Effector memory CD8-positive, alpha-beta T cell (primary cell): ENCODE measurements around the gene VGLL3.

Experiments used
- ATAC-seq: fragments of 150-1000 bp; cut with Tn5 transposase; replicated peaks from 2 replicates; pipeline ENCODE4 v1.10.0; 2021; ENCODE audit warnings: mild to moderate bottlenecking, moderate library complexity
- DNase-seq, 3 experiments: peaks; one replicate each; pipeline ENCODE4 v3.0.0; 2021
- H3K27ac Mint-ChIP-seq, 2 donors: one replicate each; pipeline ENCODE4 v1.8.0; 2022; ENCODE audit warnings: mild to moderate bottlenecking in 2 of 2, mixed read lengths in 2 of 2, moderate library complexity in 2 of 2
- H3K27me3 Mint-ChIP-seq, 2 donors: one replicate each; pipeline ENCODE4 v1.8.0; 2022; ENCODE audit warnings: mixed read lengths in 2 of 2
- H3K36me3 Mint-ChIP-seq: one replicate; pipeline ENCODE4 v1.8.0; 2022; ENCODE audit warnings: mild to moderate bottlenecking, moderate library complexity, mixed read lengths; ENCODE audit not compliant: insufficient read depth
- H3K4me1 Mint-ChIP-seq, 2 donors: one replicate each; pipeline ENCODE4 v1.8.0; 2022; ENCODE audit warnings: low read depth in 2 of 2, mixed read lengths in 2 of 2
- H3K4me3 Mint-ChIP-seq, 2 donors: one replicate each; pipeline ENCODE4 v1.8.0; 2022; ENCODE audit warnings: mild to moderate bottlenecking in 2 of 2, mixed read lengths in 2 of 2, moderate library complexity in 2 of 2
- H3K9me3 Mint-ChIP-seq, 2 donors: one replicate each; pipeline ENCODE4 v1.8.0; 2022; ENCODE audit warnings: mixed read lengths in 2 of 2

The VGLL3 gene

GRCh38 chr3:86958534-86958933, 32.4 kb downstream of the VGLL3 start:
- DNase-seq (no peak), ATAC-seq (no peak)
- Mint-ChIP-seq H3K4me3 (no peak overlapping the region), H3K9me3 (peaks cover 0 to 5% of the 10 kb centered on the region in 2 donors), H3K4me1 (no peaks in the 10 kb centered on the region), H3K27ac (no peak overlapping the region), H3K36me3 (no peaks in the 10 kb centered on the region), H3K27me3 (no peaks in the 10 kb centered on the region)

- DNase-seq (no peak), ATAC-seq (no peak)
- no peaks in the 10 kb centered on the region for H3K4me1 Mint-ChIP-seq
- no peaks in the 10 kb centered on the region for H3K36me3 Mint-ChIP-seq
- peaks cover 0 to 2% of the 10 kb centered on the region in 2 donors for H3K9me3 Mint-ChIP-seq
- H3K27ac Mint-ChIP-seq, result no peak overlapping the region
- H3K27me3 Mint-ChIP-seq, result no peaks in the 10 kb centered on the region
- H3K4me3 Mint-ChIP-seq, result no peak overlapping the region
These were observed 36.2 kb downstream of the VGLL3 start for GRCh38 chr3:86954747-86955146.

- ATAC-seq, result no peak
- Mint-ChIP-seq H3K4me3 (no peak overlapping the region), H3K36me3 (no peaks in the 10 kb centered on the region), H3K9me3 (peaks cover 0 to 2% of the 10 kb centered on the region in 2 donors), H3K27me3 (no peaks in the 10 kb centered on the region), H3K27ac (no peak overlapping the region), H3K4me1 (no peaks in the 10 kb centered on the region)
- no peak for DNase-seq
These were observed 36.7 kb downstream of the VGLL3 start for GRCh38 chr3:86954226-86954625.

- Mint-ChIP-seq H3K36me3 (no peaks in the 10 kb centered on the region), H3K27me3 (no peaks in the 10 kb centered on the region), H3K4me1 (no peaks in the 10 kb centered on the region), H3K4me3 (no peak overlapping the region), H3K9me3 (peaks cover 0 to 2% of the 10 kb centered on the region in 2 donors), H3K27ac (no peak overlapping the region)
- no peak for DNase-seq
- ATAC-seq, result no peak
These were observed 39.6 kb downstream of the VGLL3 start for GRCh38 chr3:86951322-86951721.

DNA sequence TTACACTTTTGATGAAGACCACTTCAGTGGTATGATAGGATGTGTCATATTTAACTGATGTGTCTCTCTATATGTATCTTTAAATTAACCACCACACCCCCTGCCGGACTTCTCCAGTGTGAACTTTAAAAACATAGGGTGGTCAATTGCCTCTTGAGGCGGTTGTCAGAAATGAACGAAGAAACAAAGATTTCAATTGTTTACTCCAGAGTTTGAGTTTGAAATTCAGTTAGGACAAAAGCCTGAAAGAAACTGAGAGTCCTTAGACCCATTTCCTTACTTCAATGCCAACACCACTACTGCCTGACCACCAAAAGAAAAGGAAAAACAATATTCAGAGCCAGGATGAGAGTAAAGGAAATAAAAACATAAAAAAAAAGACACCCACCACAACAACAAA, 40.2 kb downstream of the VGLL3 start:
- H3K4me3 Mint-ChIP-seq, result no peak overlapping the region
- no peaks in the 10 kb centered on the region for H3K36me3 Mint-ChIP-seq
- peaks cover 0 to 2% of the 10 kb centered on the region in 2 donors for H3K9me3 Mint-ChIP-seq
- DNase-seq (no peak), ATAC-seq (no peak)
- no peak overlapping the region for H3K27ac Mint-ChIP-seq
- H3K27me3 Mint-ChIP-seq, result no peaks in the 10 kb centered on the region
- H3K4me1 Mint-ChIP-seq, result no peaks in the 10 kb centered on the region

- Mint-ChIP-seq H3K4me1 (no peaks in the 10 kb centered on the region), H3K36me3 (no peaks in the 10 kb centered on the region), H3K4me3 (no peak overlapping the region), H3K27ac (no peak overlapping the region), H3K9me3 (peaks cover 0 to 2% of the 10 kb centered on the region in 2 donors), H3K27me3 (no peaks in the 10 kb centered on the region)
- ATAC-seq (no peak), DNase-seq (no peak)
These were observed 41.1 kb downstream of the VGLL3 start for GRCh38 chr3:86949850-86950249.

DNA sequence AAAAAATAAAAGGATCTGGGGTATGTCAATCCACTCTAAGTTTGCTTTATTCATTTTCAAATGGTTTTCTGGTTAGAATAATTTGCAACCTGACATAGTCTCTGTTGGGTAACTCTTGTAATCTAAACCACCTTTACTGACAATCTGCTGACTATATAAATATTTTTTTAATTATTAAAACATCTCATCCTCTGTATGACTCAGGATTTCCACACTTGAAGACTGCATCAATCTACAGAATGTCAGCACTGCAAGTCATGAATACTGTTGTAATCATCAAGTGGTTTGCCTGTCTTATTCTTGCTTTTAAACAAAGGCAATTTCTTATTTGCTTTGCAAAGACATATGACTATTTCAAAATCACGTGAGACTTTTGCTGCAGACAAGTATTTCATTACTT, 42.1 kb downstream of the VGLL3 start:
- H3K9me3 Mint-ChIP-seq, result peaks cover 0 to 2% of the 10 kb centered on the region in 2 donors
- H3K4me3 Mint-ChIP-seq, result no peak overlapping the region
- H3K27ac Mint-ChIP-seq, result no peak overlapping the region
- DNase-seq (no peak), ATAC-seq (no peak)
- H3K27me3 Mint-ChIP-seq, result no peaks in the 10 kb centered on the region
- H3K4me1 Mint-ChIP-seq, result no peaks in the 10 kb centered on the region
- no peaks in the 10 kb centered on the region for H3K36me3 Mint-ChIP-seq

DNA sequence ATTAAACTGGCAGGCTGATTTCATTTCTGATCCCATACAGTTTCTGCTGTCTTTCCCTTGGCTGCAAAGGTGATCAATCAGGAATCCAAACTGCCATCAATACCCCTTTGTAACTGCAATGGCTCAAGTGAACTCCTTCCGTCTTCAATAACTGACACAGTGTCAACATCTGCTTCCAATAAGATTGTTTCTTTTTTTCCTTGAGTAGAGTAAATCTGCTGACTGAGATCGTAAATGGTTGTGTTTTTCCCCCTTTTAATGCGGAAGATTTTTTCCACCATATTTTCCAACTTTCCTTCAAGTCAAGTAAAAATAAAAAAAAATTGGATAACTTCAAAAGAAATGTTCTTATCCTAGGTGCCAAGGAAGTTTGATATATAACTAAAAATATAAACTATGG, 48.7 kb downstream of the VGLL3 start:
- no peak for ATAC-seq
- no peak for DNase-seq
- H3K36me3 Mint-ChIP-seq, result no peaks in the 10 kb centered on the region
- H3K9me3 Mint-ChIP-seq, result peaks cover 0 to 4% of the 10 kb centered on the region in 2 donors
- no peaks in the 10 kb centered on the region for H3K27me3 Mint-ChIP-seq
- no peak overlapping the region for H3K27ac Mint-ChIP-seq
- H3K4me1 Mint-ChIP-seq, result no peaks in the 10 kb centered on the region
- H3K4me3 Mint-ChIP-seq, result no peak overlapping the region

DNA sequence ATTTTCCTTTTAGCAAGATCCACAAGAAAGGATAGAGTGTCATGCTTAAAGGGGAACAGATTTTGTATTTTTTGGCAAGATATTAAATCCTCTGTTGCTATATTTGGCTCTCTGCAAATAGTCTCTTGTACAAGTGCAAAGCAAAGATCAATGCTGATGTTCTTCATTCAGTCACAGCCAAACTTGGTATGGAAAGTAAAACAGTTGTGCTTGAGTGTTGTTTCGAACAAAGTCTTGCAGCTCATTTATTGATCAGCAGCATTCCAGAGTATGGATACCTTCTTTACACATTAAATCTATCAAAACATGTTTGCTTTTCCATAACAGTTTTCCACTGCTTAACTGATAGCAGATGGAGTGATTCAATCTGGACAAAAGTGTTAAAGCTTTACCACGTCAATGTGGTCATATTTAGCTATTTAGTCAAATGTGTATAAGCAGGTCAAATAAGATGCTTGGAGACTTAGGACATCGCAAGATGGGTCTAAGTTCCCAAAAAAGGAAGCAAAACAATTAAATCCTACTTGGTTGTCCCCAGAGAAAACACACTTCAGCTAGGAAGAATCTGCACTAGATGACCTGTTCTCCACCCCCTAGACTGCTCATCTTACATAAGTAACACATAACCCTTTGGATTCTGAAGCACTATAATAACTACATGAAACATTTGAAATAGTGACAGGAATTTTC, 52.4 kb downstream of the VGLL3 start:
- DNase-seq (no peak), ATAC-seq (no peak)
- Mint-ChIP-seq H3K4me3 (no peak overlapping the region), H3K27ac (no peak overlapping the region), H3K27me3 (no peaks in the 10 kb centered on the region), H3K9me3 (peaks cover 0 to 10% of the 10 kb centered on the region in 2 donors), H3K4me1 (no peaks in the 10 kb centered on the region), H3K36me3 (no peaks in the 10 kb centered on the region)

GRCh38 chr3:86937306-86937791, 53.6 kb downstream of the VGLL3 start:
- H3K27ac Mint-ChIP-seq, result no peak overlapping the region
- no peaks in the 10 kb centered on the region for H3K4me1 Mint-ChIP-seq
- no peak for ATAC-seq
- no peaks in the 10 kb centered on the region for H3K36me3 Mint-ChIP-seq
- no peak for DNase-seq
- H3K27me3 Mint-ChIP-seq, result no peaks in the 10 kb centered on the region
- peaks cover 0 to 10% of the 10 kb centered on the region in 2 donors for H3K9me3 Mint-ChIP-seq
- no peak overlapping the region for H3K4me3 Mint-ChIP-seq

- no peak overlapping the region for H3K4me3 Mint-ChIP-seq
- ATAC-seq (no peak), DNase-seq (no peak)
- peaks cover 0 to 8% of the 10 kb centered on the region in 2 donors for H3K9me3 Mint-ChIP-seq
- H3K4me1 Mint-ChIP-seq, result no peaks in the 10 kb centered on the region
- H3K27me3 Mint-ChIP-seq, result no peaks in the 10 kb centered on the region
- no peaks in the 10 kb centered on the region for H3K36me3 Mint-ChIP-seq
- no peak overlapping the region for H3K27ac Mint-ChIP-seq
These were observed 56.1 kb downstream of the VGLL3 start for GRCh38 chr3:86934851-86935250.

DNA sequence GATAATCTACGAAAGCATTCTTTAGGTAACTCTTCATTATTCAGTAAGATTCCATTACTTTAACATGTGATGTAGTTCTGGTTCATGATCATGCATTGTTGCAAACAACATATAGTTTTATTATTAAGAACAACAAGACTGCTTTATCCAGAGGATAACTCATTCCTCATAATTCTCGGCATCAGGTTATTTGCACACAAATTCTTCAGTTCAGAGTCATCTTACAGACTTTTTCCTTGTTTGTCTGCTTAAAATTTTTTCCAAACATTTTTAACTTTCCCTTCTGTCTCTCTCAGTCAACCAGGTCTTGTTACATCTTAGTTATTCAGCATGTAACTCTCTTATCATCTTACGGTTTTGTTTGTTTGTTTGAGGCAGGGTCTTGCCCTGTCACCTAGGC, 60.1 kb downstream of the VGLL3 start:
- Mint-ChIP-seq H3K36me3 (no peaks in the 10 kb centered on the region), H3K27me3 (no peaks in the 10 kb centered on the region), H3K9me3 (peaks cover 8 to 13% of the 10 kb centered on the region in 2 donors), H3K4me1 (no peaks in the 10 kb centered on the region), H3K27ac (no peak overlapping the region), H3K4me3 (no peak overlapping the region)
- DNase-seq (no peak), ATAC-seq (no peak)

DNA sequence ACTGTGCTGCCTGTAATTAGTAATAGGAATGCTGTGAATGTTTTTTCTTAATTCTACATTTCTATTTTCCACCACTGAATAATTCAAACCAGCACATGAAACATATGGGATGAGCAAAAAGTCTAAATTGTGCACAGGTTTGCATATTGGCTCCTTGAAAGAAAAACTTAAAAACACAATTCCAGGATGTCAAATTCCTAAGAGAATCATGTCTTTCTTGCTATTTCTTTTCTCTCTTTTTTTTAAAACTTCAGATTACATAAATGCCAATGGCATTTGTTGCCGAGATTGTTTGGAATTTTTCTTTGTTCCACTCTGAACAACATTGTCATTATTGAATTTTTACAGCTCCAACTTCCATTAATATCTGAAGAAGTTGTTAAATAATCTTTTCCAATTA, 60.8 kb downstream of the VGLL3 start:
- Mint-ChIP-seq H3K9me3 (peaks cover 3 to 13% of the 10 kb centered on the region in 2 donors), H3K36me3 (no peaks in the 10 kb centered on the region), H3K27me3 (no peaks in the 10 kb centered on the region), H3K4me3 (no peak overlapping the region), H3K4me1 (no peaks in the 10 kb centered on the region), H3K27ac (no peak overlapping the region)
- ATAC-seq (no peak), DNase-seq (no peak)

GRCh38 chr3:86929046-86929445, 61.9 kb downstream of the VGLL3 start:
- Mint-ChIP-seq H3K36me3 (no peaks in the 10 kb centered on the region), H3K4me1 (no peaks in the 10 kb centered on the region), H3K4me3 (no peak overlapping the region), H3K9me3 (peaks cover 0 to 13% of the 10 kb centered on the region in 2 donors), H3K27me3 (no peaks in the 10 kb centered on the region), H3K27ac (no peak overlapping the region)
- ATAC-seq (no peak), DNase-seq (no peak)
